GM21367 (cell line): ENCODE data around the gene LSAMP.

ENCODE experiments used
- ATAC-seq: cut with Tn5 transposase; IDR thresholded peaks from one replicate; pipeline ENCODE4 v1.9.1; 2021; ENCODE audit not compliant: unreplicated experiment

The LSAMP gene

GRCh38 chr3:116445311-116445841, at the start of gene LSAMP:
Gene LSAMP (minus strand): TSS chr3:116445487.
- ATAC-seq = no peak

GRCh38 chr3:116492379-116492778, 47.1 kb upstream of the LSAMP start:
- no peak for ATAC-seq

DNA sequence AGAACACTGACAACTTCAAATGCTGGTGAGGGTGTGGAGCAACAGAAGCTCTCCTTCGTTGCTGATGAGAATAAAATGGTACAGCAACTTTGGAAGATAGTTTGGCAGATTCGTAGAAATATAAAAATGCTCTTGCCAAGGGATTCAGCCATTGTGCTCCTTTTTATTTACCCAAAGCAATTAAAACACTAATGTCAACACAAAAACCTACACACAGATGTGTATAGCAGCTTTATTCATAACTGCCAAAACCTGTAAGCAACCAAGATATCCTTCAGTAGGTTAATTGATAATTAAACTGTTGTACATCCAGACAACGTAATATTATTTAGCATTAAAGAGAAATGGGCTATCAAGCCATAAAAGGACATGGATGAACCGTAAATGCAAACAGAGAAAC, 37.8 kb upstream of the LSAMP start:
- no peak for ATAC-seq

- no peak for ATAC-seq
Observed at GRCh38 chr3:116476691-116477090, 31.4 kb upstream of the LSAMP start.

- ATAC-seq = no peak
Observed at GRCh38 chr3:116474801-116475200, 29.5 kb upstream of the LSAMP start.

DNA sequence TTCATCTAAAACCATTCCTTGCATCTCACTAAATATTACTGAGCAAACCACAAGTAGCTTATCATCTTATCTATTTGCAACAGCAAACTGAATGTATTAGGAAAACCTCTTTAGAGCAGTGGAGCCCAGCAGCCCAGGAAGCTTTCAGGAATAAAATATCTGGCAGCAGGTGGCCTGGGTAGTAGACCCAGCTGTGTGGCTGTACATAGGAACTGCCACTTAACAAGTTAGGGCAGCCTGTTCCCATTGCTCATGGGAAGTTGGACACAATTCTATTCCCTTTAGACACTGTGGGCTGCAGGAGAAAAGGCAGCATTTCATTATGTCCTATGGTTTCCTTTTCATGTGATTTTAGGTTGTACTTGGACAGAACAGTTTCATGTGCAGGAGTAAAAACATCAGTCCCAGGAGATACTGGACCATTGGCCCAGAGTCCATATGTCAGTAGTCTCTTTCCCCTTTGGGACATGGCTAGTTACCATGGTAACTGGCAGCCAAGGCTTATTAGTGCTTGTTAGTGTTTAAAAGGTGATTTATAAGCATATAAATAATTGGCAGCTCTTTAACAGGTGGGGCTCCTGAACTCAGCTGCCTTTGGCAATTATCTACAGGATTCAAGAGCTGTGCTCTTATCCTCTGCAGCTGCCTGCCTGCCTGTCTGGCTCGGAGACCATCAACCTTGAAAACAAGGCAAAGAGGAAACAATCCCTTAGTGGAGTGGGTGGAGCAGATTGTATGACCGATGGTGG, 28.9 kb upstream of the LSAMP start:
- ATAC-seq = no peak

- no peak for ATAC-seq
Observed at GRCh38 chr3:116473602-116474001, 28.3 kb upstream of the LSAMP start.

DNA sequence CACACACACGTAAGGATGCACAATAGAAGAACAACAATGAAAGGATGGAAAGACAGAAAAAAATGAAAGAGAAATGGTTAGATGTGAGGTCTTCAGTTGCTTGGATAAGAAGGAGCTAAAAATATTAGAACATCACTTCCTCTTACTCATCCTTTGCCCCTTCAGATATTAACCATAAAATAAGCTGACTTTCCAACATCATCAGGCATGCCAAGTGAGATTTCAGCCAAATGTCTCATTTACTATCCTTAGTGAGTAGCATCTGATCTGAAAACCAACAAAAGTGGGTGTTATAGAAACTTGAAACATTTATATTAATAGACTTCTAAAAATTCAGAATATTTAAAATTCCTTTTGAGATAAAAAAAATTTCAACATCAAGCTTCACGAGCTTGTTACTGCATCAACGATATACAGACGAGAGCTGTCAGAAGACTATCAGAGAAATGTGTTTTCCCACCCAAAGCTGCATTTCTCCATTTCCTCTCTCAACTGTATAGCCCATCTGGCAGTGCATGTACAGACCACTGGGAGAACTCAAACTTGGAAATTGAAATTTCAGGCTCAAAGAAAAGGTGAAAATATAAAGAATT, 25.4 kb upstream of the LSAMP start:
- ATAC-seq = no peak

DNA sequence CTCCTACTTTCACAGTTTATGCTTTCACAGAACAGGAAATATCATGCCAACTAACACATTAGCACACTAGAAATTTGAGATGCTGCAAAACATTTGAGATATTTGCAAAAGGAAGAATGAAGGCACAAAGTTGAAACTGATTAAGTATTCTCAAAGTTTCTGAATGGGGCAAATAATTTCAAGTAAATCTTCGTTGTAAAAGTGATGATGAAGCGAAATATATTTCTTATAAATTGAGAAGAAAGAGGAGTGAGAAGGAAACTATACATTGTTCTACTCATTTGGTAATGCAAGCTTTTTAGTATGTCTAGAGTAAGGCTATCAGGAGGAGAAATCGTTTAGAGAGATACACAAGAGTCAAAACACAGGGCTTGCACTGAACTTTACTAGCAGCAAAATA, 24.3 kb upstream of the LSAMP start:
- no peak for ATAC-seq

DNA sequence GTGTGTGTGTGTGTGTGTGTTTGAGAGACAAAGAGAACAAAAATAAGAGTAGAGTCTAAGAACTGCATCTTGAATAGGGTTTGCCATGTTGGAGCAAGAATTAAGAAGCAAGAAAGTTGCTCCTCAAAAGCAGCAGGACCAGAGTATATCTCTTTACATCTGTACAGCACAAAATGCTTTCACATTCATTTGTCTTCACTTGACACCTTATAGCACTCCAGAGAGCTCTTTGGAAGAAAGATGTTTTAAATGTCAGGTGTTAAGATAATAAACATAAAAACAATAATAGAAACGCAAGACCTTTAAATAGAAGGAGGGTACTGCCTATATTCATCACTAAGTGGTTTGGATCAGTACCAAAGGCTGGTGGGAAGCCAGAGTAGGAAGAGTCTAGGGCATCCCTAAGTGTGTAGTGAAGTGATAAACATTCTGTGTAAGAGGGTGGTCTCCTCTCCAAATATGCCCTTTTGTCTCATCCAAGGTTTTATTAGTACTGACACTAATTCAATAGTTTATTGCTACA, 19.1 kb upstream of the LSAMP start:
- no peak for ATAC-seq

GRCh38 chr3:116453666-116454346, 8.5 kb upstream of the LSAMP start:
- no peak for ATAC-seq

DNA sequence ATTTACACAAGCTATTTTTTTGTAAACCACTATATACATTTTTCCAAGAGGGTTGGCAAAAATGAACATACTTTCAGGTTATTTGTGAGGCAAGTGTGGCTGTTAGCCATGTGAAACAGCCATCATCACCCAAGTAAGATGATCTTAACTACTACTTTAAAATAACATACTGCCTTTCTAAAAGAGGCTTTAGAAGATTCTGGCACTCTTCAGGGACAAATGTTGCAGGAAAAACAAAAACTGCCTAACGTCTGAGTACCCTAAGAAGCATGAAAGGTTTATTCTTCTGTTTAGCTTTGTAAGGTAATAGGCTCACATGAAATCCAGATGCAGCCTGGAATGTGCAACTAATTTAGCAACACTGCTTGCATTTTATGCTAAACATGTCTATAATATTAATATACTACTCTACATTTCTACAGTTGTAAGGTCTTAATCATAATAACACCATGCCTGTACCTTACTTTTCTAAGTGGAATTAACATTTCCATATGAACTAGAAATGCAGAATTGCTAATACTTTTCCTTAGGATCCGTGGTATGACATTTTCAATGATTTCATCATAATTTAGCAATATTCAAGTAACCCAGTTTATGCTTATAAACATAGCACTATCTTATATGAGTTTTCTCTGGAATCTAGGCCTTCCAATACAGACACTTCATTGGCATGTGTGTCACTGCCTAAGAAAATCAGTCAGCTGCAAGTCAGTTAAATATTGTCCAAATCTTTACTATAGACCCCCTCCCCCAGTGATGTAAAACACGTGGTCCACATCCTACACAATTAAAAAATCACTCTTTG, 4.5 kb upstream of the LSAMP start:
- no peak for ATAC-seq

DNA sequence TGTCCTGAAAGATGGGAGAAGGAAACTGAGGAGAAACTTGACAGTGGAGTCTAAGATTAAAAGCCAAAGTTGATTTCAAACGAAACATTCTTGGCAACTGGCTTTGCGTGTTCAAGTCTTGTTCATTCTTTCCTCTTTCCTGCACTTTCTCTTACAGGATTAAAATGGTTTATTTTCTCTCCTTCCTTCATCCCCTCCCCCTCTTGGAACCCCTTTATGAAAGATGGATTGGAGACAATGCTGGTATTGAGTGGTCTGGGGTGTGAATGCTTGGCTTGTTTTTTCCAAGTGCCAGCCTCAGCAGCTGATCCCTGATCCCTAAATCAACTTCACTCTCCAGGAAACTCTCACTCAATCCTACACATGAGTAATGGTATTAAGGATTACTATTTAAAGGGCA, 703 bp upstream of the LSAMP start:
- no peak for ATAC-seq

DNA sequence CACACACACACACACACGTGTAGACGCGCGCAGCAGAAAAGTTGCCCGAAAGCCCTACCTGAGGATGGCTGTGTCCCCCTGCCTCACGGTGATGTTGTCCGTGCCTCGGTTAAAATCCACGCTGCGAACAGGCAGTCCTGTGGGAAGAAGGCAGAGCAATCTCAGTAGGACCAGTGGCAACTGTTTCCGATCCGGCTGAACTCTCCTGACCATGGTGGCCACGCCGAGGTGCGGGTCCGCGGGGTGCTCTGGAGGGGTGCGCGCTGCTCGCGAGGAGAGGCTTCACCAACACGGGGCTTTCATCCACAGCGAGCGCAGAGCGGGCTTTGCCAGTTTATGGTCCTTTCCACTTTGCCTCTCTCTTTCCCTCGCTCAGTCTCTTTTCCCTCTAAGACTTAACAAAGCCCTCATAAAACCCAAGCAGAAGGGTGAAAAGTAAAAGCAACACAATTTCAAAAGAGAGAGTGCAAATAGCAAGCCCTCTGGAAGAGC, 422 bp downstream of the LSAMP start:
- no peak for ATAC-seq

DNA sequence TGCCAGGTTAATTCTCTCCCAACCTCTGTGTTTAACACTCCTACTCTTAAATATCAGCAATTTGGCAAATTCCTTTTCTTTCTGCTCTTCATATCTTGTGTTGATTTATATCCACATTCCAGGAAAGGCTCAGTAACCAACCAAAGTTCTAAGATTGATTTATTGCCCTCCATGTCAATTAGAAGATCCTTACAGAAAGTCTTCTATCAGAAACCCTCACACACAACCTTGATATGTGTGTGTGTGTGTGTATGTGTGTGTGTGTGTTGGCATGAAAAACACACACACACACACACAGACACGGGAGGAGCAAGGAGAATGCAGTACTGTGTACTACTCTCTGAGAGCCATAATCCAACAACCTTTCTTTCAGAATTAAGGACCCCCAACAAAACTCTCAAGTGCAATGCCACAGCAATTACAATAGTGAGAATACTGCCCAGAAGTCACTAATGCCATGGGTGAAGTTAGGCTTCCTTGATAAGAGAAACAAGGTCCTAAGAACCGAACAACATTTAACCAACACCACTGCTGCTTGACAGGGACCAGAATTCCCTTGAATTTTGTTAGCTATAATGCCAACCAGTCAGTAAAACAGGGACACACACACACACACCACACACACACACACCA, 1.1 kb downstream of the LSAMP start:
- no peak for ATAC-seq

- ATAC-seq = no peak
Observed at GRCh38 chr3:116443191-116443661, 2.1 kb downstream of the LSAMP start.

DNA sequence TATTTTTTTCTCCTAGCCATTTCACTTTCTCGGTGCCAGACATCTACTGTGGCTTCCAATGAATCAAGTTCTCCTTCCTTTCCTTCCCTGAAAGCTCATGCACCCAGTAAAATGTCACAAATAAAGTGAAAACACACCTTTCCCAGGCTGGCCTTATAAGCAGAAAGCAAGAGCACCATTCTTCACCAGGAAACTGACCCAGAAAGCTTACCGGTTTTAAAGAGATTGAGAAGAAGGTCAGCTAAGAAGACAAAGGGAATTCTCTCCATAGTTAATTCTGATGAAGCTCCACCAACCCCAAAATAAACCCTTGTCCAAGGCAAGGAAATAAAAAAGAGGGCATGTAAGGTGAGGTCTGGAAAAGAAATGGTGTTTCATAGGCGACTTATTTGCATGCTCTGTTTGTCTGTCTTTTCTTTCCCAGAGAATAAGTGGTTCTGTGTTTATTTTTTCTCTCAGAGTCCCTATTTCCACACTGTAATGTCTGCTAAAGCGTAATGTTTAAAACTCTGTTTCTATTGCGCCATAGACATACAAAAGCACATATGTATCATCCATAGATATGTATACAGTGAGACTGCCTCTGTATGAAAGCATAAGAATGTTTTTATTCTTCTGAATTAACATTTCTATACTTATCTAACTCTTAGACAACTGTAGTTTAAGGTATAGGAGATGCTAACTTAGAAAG, 2.8 kb downstream of the LSAMP start:
- no peak for ATAC-seq

DNA sequence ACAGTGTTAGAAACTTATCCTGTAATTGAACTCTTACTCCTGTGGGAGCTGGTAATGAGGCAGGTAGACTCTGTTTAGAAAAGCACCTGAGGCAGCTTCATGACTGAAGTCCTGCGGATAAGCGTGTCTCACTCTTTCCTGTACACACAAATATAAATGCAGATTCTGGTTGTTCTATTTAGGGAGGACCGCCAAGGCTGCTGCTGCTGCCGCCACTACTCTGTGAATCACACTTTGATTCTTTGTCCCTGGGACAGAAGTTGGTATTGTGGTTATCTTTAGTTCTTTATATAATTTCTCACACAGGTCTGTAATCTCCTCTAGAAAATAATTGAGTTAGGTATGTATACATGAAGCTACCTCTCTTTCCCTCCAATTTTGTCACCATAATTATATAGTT, 3.6 kb downstream of the LSAMP start:
- no peak for ATAC-seq

GRCh38 chr3:116440196-116440595, 5.1 kb downstream of the LSAMP start:
- no peak for ATAC-seq

DNA sequence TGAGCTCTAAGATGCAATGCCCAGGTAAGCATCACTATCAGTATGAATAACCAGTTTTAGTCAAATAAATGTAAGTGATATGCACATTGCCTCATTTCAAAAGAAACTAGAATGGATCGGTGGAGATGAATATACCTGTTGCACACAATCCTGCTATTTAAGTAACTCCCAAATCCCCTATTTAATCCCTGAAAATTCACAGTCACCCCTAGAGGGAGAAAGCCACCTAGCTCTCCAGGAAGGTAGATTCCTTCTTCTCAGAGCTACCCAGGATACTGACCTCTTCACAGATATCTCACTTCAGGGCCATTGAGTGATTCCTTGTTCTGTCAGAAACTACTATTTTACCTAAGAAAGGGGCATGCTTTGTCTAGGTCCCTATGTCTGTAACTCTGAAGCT, 11.7 kb downstream of the LSAMP start:
- no peak for ATAC-seq
